DMS114 treated with DMSO at 0.1 percent for 48 hours (cell line): ENCODE measurements around the gene OAS2.
"Not testable (repeated sequence)": the region's sequence is repeated elsewhere in the genome, so short reads cannot be mapped to it uniquely, and the experiment has no call there.

ENCODE experiments used
- DNase-seq: peaks from one replicate; lab custom pipeline; 2025; ENCODE audit not compliant: unreplicated experiment; lab: John Stamatoyannopoulos, UW

OAS2 gene

GRCh38 chr12:112947761-112948160 is 30.6 kb upstream of the OAS2 start:
- DNase-seq: no peak

GRCh38 chr12:112948806-112949205 is 29.5 kb upstream of the OAS2 start:
- DNase-seq: no peak

GRCh38 chr12:112950701-112951100 is 27.6 kb upstream of the OAS2 start:
- no peak for DNase-seq

- DNase-seq: not testable (repeated sequence)
Observed at GRCh38 chr12:112957125-112957524, 21.2 kb upstream of the OAS2 start.

- DNase-seq: no peak
Observed at GRCh38 chr12:112961074-112961473, 17.2 kb upstream of the OAS2 start.

GRCh38 chr12:112961536-112961935 is 16.8 kb upstream of the OAS2 start:
- no peak for DNase-seq

GRCh38 chr12:112962561-112962960 is 15.8 kb upstream of the OAS2 start:
- no peak for DNase-seq

- DNase-seq: no peak
Observed at GRCh38 chr12:112963227-112963861, 15.0 kb upstream of the OAS2 start.

GRCh38 chr12:112964067-112964670 is 14.2 kb upstream of the OAS2 start:
- DNase-seq: no peak

GRCh38 chr12:112964915-112965314 is 13.4 kb upstream of the OAS2 start:
- DNase-seq: no peak

GRCh38 chr12:112965643-112966042 is 12.7 kb upstream of the OAS2 start:
- DNase-seq: no peak

- DNase-seq: no peak
Observed at GRCh38 chr12:112967306-112967705, 11.0 kb upstream of the OAS2 start.

- DNase-seq: no peak
Observed at GRCh38 chr12:112967858-112968257, 10.5 kb upstream of the OAS2 start.

- DNase-seq: no peak
Observed at GRCh38 chr12:112969547-112970306, 8.6 kb upstream of the OAS2 start.

- DNase-seq: no peak
Observed at GRCh38 chr12:112970391-112970790, 7.9 kb upstream of the OAS2 start.

- no peak for DNase-seq
Observed at GRCh38 chr12:112971248-112971647, 7.1 kb upstream of the OAS2 start.

- no peak for DNase-seq
Observed at GRCh38 chr12:112973011-112973735, 5.1 kb upstream of the OAS2 start.

GRCh38 chr12:112973818-112974231 is 4.5 kb upstream of the OAS2 start:
- no peak for DNase-seq

GRCh38 chr12:112974904-112975303 is 3.4 kb upstream of the OAS2 start:
- no peak for DNase-seq

GRCh38 chr12:112977139-112977538 is 1.2 kb upstream of the OAS2 start:
- DNase-seq: no peak

- no peak for DNase-seq
Observed at GRCh38 chr12:112977641-112978040, 678 bp upstream of the OAS2 start.
